Measurements from ENCODE around the gene SLC41A3.

GRCh38 chr3:126052196-126053058 is 31.5 kb downstream of the SLC41A3 start:
- TF ChIP-seq CTCF (conservative IDR thresholded peaks at IDR 0.05) (no peak), ZFX (IDR thresholded peaks at IDR 0.05) (no peak)

Data from C4-2B (cell line).